Measurements from ENCODE around the gene PLA2G4B. TPM values are rescaled to one million over a fixed set of nuclear protein-coding genes. Genes with fewer than 3 reads are reported as not detected.

Gene PLA2G4B
- total RNA-seq, 1 experiment from 2014 or later, result 3.7 TPM

GRCh38 chr15:41801850-41802455 is 36.7 kb upstream of the PLA2G4B start:
- Mint-ChIP-seq H3K9me3 (no peaks in the 10 kb centered on the region; a peak in 1 of 5 replicates), H3K4me3 (no peak overlapping the region), H3K27ac (no peak overlapping the region), H3K27me3 (ENCODE audit: low read depth) (no peaks in the 10 kb centered on the region), H3K36me3 (ENCODE audit: insufficient read depth in 1 of 3, low read depth in 3 of 3) (peaks cover 0 to 5% (median 2%) of the 10 kb centered on the region in 3 experiments; a peak in 4 of 7 replicates), H3K4me1 (peaks cover 2 to 14% of the 10 kb centered on the region in 2 experiments)
- Histone ChIP-seq H4K8ac (replicated peaks; ENCODE audit: insufficient read length, low read depth, low read length) (no peak overlapping the region), H2AK5ac (ENCODE audit: insufficient read length, low read length) (no peak overlapping the region), H3K4ac (ENCODE audit: low read depth, low read length) (no peak overlapping the region), H3K79me2 (ENCODE audit: insufficient read depth, low read length) (no peaks in the 10 kb centered on the region), H3K14ac (ENCODE audit: insufficient read depth, low read length) (no peak overlapping the region), H3K4me1 (ENCODE audit: insufficient read depth, low read length) (no peaks in the 10 kb centered on the region), H3K23me2 (ENCODE audit: insufficient read length, low read depth, low read length, poor library complexity, severe bottlenecking) (no peaks in the 10 kb centered on the region), H4K5ac (ENCODE audit: insufficient read length, low read depth, low read length) (no peak overlapping the region), H2BK12ac (ENCODE audit: insufficient read length, low read depth, low read length) (no peak overlapping the region), H3K56ac (ENCODE audit: insufficient read length, low read depth, low read length) (no peak overlapping the region), H3K23ac (ENCODE audit: insufficient read length, low read depth, low read length) (no peak overlapping the region), H3K79me1 (ENCODE audit: insufficient read depth, low read depth, low read length, poor library complexity, severe bottlenecking) (no peaks in the 10 kb centered on the region), H2BK15ac (ENCODE audit: low read depth, low read length) (no peak overlapping the region), H3T11ph (ENCODE audit: low read length) (no peak overlapping the region), H3K27me3 (ENCODE audit: insufficient read depth, low read length) (no peaks in the 10 kb centered on the region), H4K20me1 (ENCODE audit: control insufficient read depth, insufficient read depth, insufficient read length) (no peaks in the 10 kb centered on the region), H3K4me2 (ENCODE audit: insufficient read depth, insufficient read length, low read length) (no peak overlapping the region), H3K9me3 (ENCODE audit: control insufficient read depth, low read depth, low read length) (no peaks in the 10 kb centered on the region), H2BK120ac (ENCODE audit: low read depth, low read length, poor library complexity, severe bottlenecking) (no peak overlapping the region), H3K18ac (ENCODE audit: insufficient read length, low read depth, low read length) (no peak overlapping the region), H3K9ac (ENCODE audit: extremely low read depth, insufficient read length, low read length) (no peak overlapping the region), H2AFZ (ENCODE audit: low read length) (no peak overlapping the region), H2BK20ac (ENCODE audit: low read depth, low read length, poor library complexity, severe bottlenecking) (no peak overlapping the region), H4K91ac (ENCODE audit: insufficient read length, low read depth, low read length) (no peak overlapping the region), H3K27ac (ENCODE audit: insufficient read length, low read depth, low read length) (no peak overlapping the region), H2BK5ac (ENCODE audit: insufficient read length, low read length) (no peak overlapping the region)
- no peak for DNase-seq
- WGBS (ENCODE audit: extremely low coverage, insufficient read length, low lambda C conversion rate), result no CpG with 5 or more reads among the region's 3 CpGs
- TF ChIP-seq CTCF (conservative IDR thresholded peaks at IDR 0.05), result no peak
